Measurements from ENCODE around the gene KRTAP5-1.

Gene KRTAP5-1

GRCh38 chr11:1563697-1564534 is 21.2 kb downstream of the KRTAP5-1 start:
- in situ Hi-C loops (cut with HindIII; ENCODE audit: low pct_ligation_motif_present, low pct_unique_long_range_greater_than_20kb, low sequenced_read_pairs) = no loop called here
- no peak for DNase-seq

- in situ Hi-C loops (cut with HindIII; ENCODE audit: low pct_ligation_motif_present, low pct_unique_long_range_greater_than_20kb, low sequenced_read_pairs) = no loop called here
- no peak for DNase-seq
These were observed 21.9 kb downstream of the KRTAP5-1 start for GRCh38 chr11:1563149-1563638.

GRCh38 chr11:1562469-1563148 is 22.5 kb downstream of the KRTAP5-1 start:
- DNase-seq = no peak
- in situ Hi-C loops (cut with HindIII; ENCODE audit: low pct_ligation_motif_present, low pct_unique_long_range_greater_than_20kb, low sequenced_read_pairs) = no loop called here

GRCh38 chr11:1561955-1562354 is 23.1 kb downstream of the KRTAP5-1 start:
- no peak for DNase-seq
- in situ Hi-C loops (cut with HindIII; ENCODE audit: low pct_ligation_motif_present, low pct_unique_long_range_greater_than_20kb, low sequenced_read_pairs) = no loop called here

GRCh38 chr11:1561266-1561665 is 23.8 kb downstream of the KRTAP5-1 start:
- no peak for DNase-seq
- in situ Hi-C loops (cut with HindIII; ENCODE audit: low pct_ligation_motif_present, low pct_unique_long_range_greater_than_20kb, low sequenced_read_pairs) = no loop called here

- in situ Hi-C loops (cut with HindIII; ENCODE audit: low pct_ligation_motif_present, low pct_unique_long_range_greater_than_20kb, low sequenced_read_pairs) = no loop called here
- DNase-seq = no peak
These were observed 24.3 kb downstream of the KRTAP5-1 start for GRCh38 chr11:1560649-1561251.

- no peak for DNase-seq
- in situ Hi-C loops (cut with HindIII; ENCODE audit: low pct_ligation_motif_present, low pct_unique_long_range_greater_than_20kb, low sequenced_read_pairs) = no loop called here
These were observed 25.0 kb downstream of the KRTAP5-1 start for GRCh38 chr11:1560002-1560648.

GRCh38 chr11:1559111-1559951 is 25.8 kb downstream of the KRTAP5-1 start:
- in situ Hi-C loops (cut with HindIII; ENCODE audit: low pct_ligation_motif_present, low pct_unique_long_range_greater_than_20kb, low sequenced_read_pairs) = no loop called here
- DNase-seq = peak; percentile 91

- in situ Hi-C loops (cut with HindIII; ENCODE audit: low pct_ligation_motif_present, low pct_unique_long_range_greater_than_20kb, low sequenced_read_pairs) = no loop called here
- DNase-seq = no peak
These were observed 26.3 kb downstream of the KRTAP5-1 start for GRCh38 chr11:1558775-1559110.

- DNase-seq = peak; percentile 81
- in situ Hi-C loops (cut with HindIII; ENCODE audit: low pct_ligation_motif_present, low pct_unique_long_range_greater_than_20kb, low sequenced_read_pairs) = no loop called here
These were observed 26.9 kb downstream of the KRTAP5-1 start for GRCh38 chr11:1557904-1558774.

GRCh38 chr11:1557051-1557884 is 27.8 kb downstream of the KRTAP5-1 start:
- in situ Hi-C loops (cut with HindIII; ENCODE audit: low pct_ligation_motif_present, low pct_unique_long_range_greater_than_20kb, low sequenced_read_pairs) = no loop called here

GRCh38 chr11:1556278-1556902 is 28.7 kb downstream of the KRTAP5-1 start:
- DNase-seq = no peak
- in situ Hi-C loops (cut with HindIII; ENCODE audit: low pct_ligation_motif_present, low pct_unique_long_range_greater_than_20kb, low sequenced_read_pairs) = no loop called here

More at GRCh38 chr11:1557051-1557884, 27.8 kb downstream of the KRTAP5-1 start:
- DNase-seq = no peak

- DNase-seq = no peak
- in situ Hi-C loops (cut with HindIII; ENCODE audit: low pct_ligation_motif_present, low pct_unique_long_range_greater_than_20kb, low sequenced_read_pairs) = no loop called here
These were observed 29.4 kb downstream of the KRTAP5-1 start for GRCh38 chr11:1555713-1556153.

- in situ Hi-C loops (cut with HindIII; ENCODE audit: low pct_ligation_motif_present, low pct_unique_long_range_greater_than_20kb, low sequenced_read_pairs) = no loop called here
These were observed 29.9 kb downstream of the KRTAP5-1 start for GRCh38 chr11:1554981-1555712.

GRCh38 chr11:1553808-1554594 is 31.1 kb downstream of the KRTAP5-1 start:
- in situ Hi-C loops (cut with HindIII; ENCODE audit: low pct_ligation_motif_present, low pct_unique_long_range_greater_than_20kb, low sequenced_read_pairs) = no loop called here
- DNase-seq = no peak

More at GRCh38 chr11:1554981-1555712, 29.9 kb downstream of the KRTAP5-1 start:
- DNase-seq = no peak

All from ACHN (cell line).